Neuron (in vitro differentiated cells): Measurements from ENCODE around the gene FDX2.

ENCODE experiments used
- H2AFZ ChIP-seq: one replicate; pipeline ENCODE4 v1.6.1; 2013; ENCODE audit warnings: low read depth, mild to moderate bottlenecking, inconsistent platforms, low read length, moderate library complexity
- H3K27me3 ChIP-seq: one replicate; pipeline ENCODE4 v1.6.1; 2013; ENCODE audit warnings: low read length; ENCODE audit not compliant: insufficient read depth
- H3K36me3 ChIP-seq: one replicate; pipeline ENCODE4 v1.6.1; 2013; ENCODE audit warnings: low read length; ENCODE audit not compliant: insufficient read depth
- H3K4me1 ChIP-seq: one replicate; pipeline ENCODE4 v1.6.1; 2013; ENCODE audit warnings: low read length; ENCODE audit not compliant: insufficient read depth
- H3K4me3 ChIP-seq: 2 replicates; pipeline ENCODE4 v1.5.1; 2013; ENCODE audit warnings: mild to moderate bottlenecking, low read length, moderate library complexity
- H3K9me3 ChIP-seq: one replicate; pipeline ENCODE4 v1.6.1; 2013; ENCODE audit warnings: low read length

Gene FDX2

DNA sequence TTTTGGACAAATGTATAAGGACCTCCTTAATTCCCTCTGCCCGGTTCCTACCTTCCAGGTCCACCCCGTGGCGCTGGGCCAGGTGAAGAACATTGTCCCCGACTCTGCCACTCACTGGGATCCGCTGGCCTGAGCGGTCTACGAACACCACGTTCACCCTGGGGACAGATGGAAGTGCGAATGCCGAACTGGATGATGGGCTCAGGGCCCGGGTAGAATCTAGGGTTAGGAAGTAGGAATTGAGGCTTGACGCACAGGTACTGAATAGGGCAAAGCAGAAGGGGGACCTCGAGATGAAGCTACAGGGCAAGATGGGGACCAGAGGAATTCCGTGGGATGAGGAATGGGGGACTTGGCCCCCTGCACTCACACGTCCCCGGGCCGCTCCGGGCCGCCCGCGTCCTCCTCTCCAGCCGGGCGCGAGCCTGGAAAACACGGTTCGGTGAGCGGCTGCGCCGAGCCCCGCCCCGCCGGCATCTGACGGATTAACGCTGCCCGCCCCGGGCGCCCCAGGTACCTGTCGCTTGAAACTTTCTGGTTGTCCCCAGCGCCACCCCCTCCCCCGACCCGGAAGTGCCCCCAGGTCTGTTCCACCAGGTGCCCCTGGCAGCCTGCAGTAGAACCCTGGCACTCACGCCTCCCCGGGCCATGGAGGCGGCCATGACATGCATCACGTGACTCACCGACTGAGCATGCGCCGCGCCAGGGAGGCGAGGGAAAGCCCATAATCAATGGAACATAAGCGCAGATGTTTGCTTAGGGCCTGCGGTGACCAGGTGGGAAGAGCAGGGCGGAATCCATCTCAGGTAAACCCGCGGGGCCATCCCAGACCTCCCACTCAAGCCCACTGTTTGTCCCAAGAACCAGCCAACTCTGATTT is at the start of gene FDX2:
Gene FDX2, minus strand, starts transcription at position 681 of the 880 bp plus-strand sequence. Its CDS starts 19 bp downstream, at position 662.
- Histone ChIP-seq H3K36me3 (peaks cover 40% of the 10 kb centered on the region), H3K9me3 (no peaks in the 10 kb centered on the region), H2AFZ (peak within 1 kb of the TSS; percentile 91), H3K4me3 (peak within 1 kb of the TSS; percentile 83), H3K4me1 (peaks cover 10% of the 10 kb centered on the region), H3K27me3 (no peaks in the 10 kb centered on the region)

DNA sequence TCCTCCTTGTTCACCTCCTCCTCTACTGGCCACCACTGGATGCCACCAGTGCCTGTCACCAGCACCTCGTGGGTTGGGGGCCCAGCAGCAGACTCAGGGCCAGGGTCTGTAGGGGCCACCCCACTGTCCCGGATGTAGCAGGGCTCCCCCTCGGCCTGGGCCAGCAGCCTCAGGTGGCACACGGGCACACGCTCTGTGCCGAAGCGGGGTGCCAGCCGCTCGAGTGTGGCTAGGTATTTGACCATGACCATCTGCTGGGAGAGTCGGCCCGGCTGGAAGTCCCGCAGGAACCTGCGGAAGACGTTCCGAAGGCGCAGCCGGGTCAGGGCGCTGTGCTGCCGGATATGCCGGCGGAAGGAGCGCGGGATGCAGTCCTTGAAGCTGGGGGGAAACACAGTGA is 49.7 kb upstream of the FDX2 start:
- H3K4me1 ChIP-seq: no peaks in the 10 kb centered on the region
- H3K27me3 ChIP-seq: no peaks in the 10 kb centered on the region
- H3K36me3 ChIP-seq: peaks cover 72% of the 10 kb centered on the region
- H3K9me3 ChIP-seq: peaks cover 7% of the 10 kb centered on the region
- H3K4me3 ChIP-seq: no peak overlapping the region
- H2AFZ ChIP-seq: no peak overlapping the region

DNA sequence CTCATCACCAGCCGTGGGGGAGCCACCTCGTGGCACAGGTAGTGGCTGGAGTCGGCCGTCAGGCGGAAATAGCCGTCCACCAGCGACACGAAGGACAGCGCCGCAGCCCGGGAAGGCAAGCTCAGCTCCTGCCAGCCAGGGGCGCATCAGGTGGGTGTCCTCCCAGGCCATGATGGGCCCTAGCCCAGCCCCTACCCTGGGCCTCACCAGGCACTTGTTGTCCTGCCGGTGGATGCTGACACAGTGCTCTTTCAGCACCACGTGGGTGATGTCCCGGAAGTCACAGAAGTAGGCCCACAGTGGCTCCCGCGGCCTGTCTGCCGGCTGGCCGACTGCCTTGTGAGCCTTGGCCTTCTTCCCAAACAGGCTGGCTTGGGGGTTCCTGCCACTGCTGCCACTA is 48.8 kb upstream of the FDX2 start:
- H3K36me3 ChIP-seq: peaks cover 73% of the 10 kb centered on the region
- no peaks in the 10 kb centered on the region for H3K27me3 ChIP-seq
- H3K9me3 ChIP-seq: peaks cover 7% of the 10 kb centered on the region
- no peak overlapping the region for H3K4me3 ChIP-seq
- no peak overlapping the region for H2AFZ ChIP-seq
- H3K4me1 ChIP-seq: no peaks in the 10 kb centered on the region

DNA sequence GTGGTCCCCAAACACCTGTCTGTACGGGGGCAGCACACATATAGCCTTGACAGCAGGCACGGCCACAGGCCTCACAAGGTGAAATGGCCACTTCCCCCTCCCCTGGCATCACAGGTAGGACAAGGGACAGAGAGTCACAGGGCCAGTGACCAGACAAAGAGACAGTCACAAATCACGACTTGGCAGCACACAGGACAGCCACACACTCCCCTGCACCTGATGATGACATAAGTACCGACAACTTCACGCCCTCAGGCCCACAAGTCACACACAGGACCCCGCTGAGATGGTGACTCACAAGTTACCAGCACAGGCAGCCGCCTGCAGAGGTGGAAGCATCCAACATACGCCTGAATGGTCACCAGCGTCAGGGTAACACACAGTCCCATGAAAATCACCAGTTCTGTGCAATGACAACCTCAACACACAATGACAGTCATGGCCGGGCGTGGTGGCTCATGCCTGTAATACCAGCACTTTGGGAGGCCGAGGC is 48.0 kb upstream of the FDX2 start:
- H3K4me3 ChIP-seq: no peak overlapping the region
- peaks cover 7% of the 10 kb centered on the region for H3K9me3 ChIP-seq
- peaks cover 71% of the 10 kb centered on the region for H3K36me3 ChIP-seq
- no peaks in the 10 kb centered on the region for H3K27me3 ChIP-seq
- no peak overlapping the region for H2AFZ ChIP-seq
- no peaks in the 10 kb centered on the region for H3K4me1 ChIP-seq

DNA sequence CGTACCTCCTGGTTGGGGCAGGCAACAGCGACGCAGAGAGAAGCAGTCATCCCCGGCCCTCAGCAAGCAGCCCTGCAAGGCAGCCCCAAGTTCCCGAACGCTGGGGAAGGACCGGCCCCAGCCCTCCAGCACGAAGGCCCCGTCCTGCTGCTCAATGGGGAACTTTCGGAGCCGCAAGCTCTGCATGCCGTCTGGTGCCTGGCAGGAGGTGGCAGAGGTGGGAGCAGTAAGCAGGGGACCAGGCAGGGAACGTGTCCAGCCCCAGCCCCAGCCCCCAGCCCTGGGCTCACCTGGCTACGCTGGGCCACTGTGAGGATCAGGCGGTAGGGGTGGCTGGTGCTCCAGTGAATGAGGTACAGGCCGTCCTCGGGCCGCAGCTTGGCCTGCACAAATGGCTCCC is 46.4 kb upstream of the FDX2 start:
- H3K4me1 ChIP-seq: no peaks in the 10 kb centered on the region
- H3K9me3 ChIP-seq: no peaks in the 10 kb centered on the region
- peaks cover 74% of the 10 kb centered on the region for H3K36me3 ChIP-seq
- no peaks in the 10 kb centered on the region for H3K27me3 ChIP-seq
- no peak overlapping the region for H3K4me3 ChIP-seq
- no peak overlapping the region for H2AFZ ChIP-seq

DNA sequence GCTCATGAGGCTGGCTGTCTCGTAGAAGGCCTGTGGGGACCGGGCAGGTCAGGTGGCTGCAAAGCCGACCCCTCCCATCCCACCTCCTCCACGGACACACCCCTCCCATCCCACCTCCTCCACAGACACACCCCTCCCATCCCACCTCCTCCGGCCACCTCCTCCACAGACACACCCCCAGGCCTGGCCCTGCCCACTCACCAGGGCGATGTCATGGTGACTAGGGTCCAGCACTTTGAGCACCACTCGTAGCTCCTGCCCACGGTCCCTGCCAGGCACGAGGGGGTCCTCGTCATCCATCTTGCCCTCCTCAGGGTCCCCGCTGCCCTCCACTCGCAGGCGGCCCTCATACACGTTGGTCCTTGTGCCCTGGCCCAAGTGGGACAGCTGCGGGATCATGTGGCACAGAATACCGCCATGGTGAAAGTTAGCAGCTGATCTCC is 45.8 kb upstream of the FDX2 start:
- Histone ChIP-seq H3K4me3 (no peak overlapping the region), H3K9me3 (no peaks in the 10 kb centered on the region), H3K27me3 (no peaks in the 10 kb centered on the region), H3K36me3 (peaks cover 69% of the 10 kb centered on the region), H2AFZ (no peak overlapping the region), H3K4me1 (no peaks in the 10 kb centered on the region)

DNA sequence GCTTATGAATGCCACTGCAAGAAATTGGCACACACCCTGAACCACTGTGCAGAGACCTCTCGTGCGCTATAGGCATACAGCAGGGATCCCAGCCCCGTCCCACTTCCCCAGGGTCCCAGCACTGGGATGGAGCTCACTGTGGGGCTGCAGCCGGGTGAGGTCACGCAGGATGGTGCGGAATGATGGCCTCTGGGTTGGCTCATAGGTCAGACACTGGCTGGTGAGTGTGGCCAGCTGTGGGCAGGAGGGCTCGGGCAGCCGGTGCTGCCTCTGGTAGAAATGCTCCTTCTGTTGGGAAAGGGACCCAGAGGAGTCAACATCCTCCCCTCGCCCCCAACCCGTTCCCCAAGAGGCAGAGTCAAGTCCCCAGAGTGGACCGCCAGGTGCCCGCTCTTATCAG is 40.6 kb upstream of the FDX2 start:
- Histone ChIP-seq H3K27me3 (no peaks in the 10 kb centered on the region), H2AFZ (no peak overlapping the region), H3K4me3 (no peak overlapping the region), H3K36me3 (peaks cover 59% of the 10 kb centered on the region), H3K9me3 (no peaks in the 10 kb centered on the region), H3K4me1 (no peaks in the 10 kb centered on the region)

DNA sequence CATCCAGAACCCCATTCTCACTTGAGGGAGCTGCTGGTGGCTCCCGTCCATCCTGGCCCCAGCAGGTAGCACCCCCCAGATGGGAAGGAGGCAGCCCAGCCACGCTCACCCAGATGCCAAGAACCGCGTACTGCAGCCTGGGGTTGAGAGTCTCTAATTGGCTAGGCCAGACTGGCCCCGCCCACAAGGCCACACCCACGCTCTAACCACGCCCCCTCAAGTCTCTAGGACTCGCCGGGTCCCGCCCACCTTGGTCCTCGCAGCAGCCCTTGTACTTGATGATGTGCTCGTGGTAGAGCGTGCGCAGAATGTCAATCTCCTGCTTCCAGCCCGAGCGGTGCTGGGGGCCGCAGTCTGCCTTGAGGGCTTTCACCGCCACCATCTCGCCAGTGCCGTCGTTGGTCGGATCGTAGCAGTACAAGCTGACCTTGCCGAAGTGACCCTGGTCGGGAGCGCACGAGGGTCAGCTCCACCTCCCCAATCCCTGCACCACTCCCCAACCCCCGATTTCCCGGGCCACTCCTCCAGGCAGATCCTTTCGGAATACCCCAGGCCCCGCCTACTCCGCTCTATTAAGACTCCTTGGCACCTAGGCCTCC is 38.1 kb upstream of the FDX2 start:
- peaks cover 54% of the 10 kb centered on the region for H3K36me3 ChIP-seq
- no peaks in the 10 kb centered on the region for H3K9me3 ChIP-seq
- H3K4me1 ChIP-seq: no peaks in the 10 kb centered on the region
- no peaks in the 10 kb centered on the region for H3K27me3 ChIP-seq
- no peak overlapping the region for H3K4me3 ChIP-seq
- no peak overlapping the region for H2AFZ ChIP-seq

DNA sequence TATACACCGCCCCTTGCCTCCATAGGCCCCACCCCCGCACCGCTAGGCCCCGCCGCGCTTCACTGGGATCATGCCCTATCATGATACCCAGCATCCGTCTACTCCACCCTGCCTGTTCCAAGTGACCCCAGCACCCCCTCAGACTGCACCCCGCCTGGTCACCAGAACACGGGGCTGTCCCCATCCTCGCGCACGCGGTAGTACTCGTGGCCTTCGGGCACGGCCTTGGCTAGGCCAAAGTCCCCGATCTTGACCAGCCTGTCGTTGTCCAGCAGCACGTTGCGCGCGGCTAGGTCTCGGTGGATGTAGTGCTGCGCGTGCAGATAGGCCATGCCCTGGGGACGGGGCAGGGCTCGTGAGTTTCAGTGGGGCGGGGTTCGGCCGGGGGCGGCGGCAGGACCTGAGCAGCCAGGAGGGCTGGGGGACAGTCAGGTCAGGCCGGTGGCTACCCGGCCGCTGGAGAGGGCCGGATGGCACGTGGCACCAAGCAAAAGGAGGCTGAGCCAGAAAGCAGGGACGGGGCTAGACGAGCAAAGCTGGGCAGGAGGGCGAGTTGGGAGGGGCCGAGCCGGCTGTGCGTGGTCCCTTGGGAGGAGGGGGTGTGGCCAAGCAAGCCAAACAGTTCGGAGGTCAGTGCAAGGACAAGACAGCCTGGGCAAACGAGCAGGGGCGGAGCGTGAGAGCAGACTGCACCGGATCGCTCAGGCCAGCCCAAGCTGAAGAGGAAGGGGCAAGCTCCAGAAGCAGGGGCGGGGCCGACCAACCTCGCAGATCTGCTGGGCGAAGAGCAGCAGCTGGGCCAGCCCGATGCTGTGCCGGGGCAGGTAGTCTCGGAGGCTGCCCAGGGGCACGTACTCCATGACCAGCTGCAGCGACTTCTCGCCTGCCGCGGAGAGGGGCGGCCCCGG is 37.2 kb upstream of the FDX2 start:
- Histone ChIP-seq H2AFZ (no peak overlapping the region), H3K4me1 (no peaks in the 10 kb centered on the region), H3K36me3 (peaks cover 50% of the 10 kb centered on the region), H3K4me3 (no peak overlapping the region), H3K9me3 (no peaks in the 10 kb centered on the region), H3K27me3 (no peaks in the 10 kb centered on the region)

DNA sequence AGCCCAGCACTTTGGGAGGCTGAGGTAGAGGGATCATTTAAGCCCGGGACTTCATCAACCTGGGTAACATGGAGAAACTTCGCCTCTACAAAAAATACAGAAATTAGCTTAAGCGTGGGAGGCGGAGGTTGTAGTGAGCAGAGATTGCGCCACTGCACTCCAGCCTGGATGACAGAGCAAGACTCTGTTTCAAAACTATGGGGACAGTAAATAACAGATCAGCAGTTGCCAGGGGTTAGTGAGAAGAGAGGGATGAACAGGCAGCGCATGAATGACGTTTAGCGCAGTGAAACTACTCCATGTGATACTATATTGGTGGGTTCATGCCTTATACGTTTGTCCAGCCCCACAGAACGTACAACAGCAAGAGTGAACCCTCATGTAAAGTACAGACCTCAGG is 30.7 kb upstream of the FDX2 start:
- Histone ChIP-seq H2AFZ (no peak overlapping the region), H3K36me3 (peaks cover 12% of the 10 kb centered on the region), H3K9me3 (no peaks in the 10 kb centered on the region), H3K4me1 (no peaks in the 10 kb centered on the region), H3K27me3 (no peaks in the 10 kb centered on the region), H3K4me3 (no peak overlapping the region)

DNA sequence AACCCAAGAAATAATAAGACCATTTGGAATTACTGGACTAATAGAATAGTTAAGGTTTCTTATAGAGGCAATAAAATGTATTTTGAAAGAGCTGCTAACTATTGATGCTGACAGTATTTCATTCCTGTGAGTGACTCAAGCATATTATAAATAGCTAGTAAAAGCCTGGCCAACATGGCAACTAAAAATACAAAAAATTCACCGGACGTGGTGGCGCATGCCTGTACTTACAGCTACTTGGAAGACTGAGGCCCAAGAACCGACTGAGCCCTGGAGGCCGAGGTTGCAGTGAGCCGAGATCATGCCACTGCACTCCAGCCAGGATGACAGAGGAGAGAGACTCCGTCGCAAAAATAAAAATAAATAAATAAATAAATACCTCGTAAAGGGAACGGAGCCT is 29.0 kb upstream of the FDX2 start:
- H3K4me3 ChIP-seq: no peak overlapping the region
- no peak overlapping the region for H2AFZ ChIP-seq
- no peaks in the 10 kb centered on the region for H3K9me3 ChIP-seq
- no peaks in the 10 kb centered on the region for H3K27me3 ChIP-seq
- no peaks in the 10 kb centered on the region for H3K4me1 ChIP-seq
- H3K36me3 ChIP-seq: peaks cover 1% of the 10 kb centered on the region

DNA sequence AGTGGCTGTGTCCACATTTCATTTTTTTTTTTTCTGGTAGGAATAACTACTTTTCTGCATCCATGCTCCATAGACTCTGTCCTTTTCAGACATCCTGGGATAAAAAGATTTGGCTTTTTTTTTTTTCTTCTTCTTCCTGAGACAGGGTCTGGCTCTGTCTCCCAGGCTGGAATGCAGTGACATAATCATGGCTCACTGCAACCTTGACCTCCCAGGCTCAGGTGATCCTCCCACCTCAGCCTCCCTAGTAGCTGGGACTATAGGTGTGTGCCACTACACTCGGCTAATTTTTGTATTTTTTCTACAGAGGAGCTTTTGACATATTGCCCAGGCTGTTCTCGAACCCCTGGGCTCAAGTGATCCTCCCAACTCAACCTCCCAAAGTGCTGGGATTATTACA is 27.7 kb upstream of the FDX2 start:
- Histone ChIP-seq H3K36me3 (no peaks in the 10 kb centered on the region), H3K4me1 (no peaks in the 10 kb centered on the region), H3K27me3 (no peaks in the 10 kb centered on the region), H3K9me3 (no peaks in the 10 kb centered on the region), H3K4me3 (no peak overlapping the region), H2AFZ (no peak overlapping the region)

DNA sequence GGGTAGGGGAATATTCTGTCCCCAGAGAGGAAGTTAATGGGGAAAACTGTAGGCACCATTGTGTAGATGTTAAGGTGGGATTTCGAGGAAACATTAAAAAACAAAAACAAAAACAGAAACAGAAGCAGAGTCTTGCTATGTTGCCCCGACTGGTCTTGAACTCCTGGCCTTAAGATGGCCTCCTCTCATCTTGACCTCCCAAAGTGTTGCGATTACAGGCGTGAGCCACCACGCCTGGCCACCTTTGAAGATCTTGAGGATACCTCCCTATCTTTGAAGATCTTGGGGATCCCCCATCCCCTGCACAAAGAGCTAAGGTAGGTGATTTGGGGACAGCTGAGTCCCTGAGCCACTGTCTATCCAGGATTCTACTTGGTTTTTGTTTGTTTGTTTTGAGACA is 24.2 kb upstream of the FDX2 start:
- no peaks in the 10 kb centered on the region for H3K9me3 ChIP-seq
- no peak overlapping the region for H2AFZ ChIP-seq
- H3K36me3 ChIP-seq: no peaks in the 10 kb centered on the region
- no peaks in the 10 kb centered on the region for H3K4me1 ChIP-seq
- H3K27me3 ChIP-seq: no peaks in the 10 kb centered on the region
- no peak overlapping the region for H3K4me3 ChIP-seq
